ENCODE measurements around the gene TRIM59.

The TRIM59 gene

GRCh38 chr3:160449636-160450598, at the start of gene TRIM59:
TRIM59 (minus strand) TSS chr3:160449786; CDS start chr3:160439183, 10,603 bp downstream.
- peak; percentile 70 for DNase-seq

GRCh38 chr3:160498202-160498601, 48.6 kb upstream of the TRIM59 start:
- no peak for DNase-seq

- DNase-seq = no peak
Observed at GRCh38 chr3:160490166-160490565, 40.6 kb upstream of the TRIM59 start.

GRCh38 chr3:160486459-160486869, 36.9 kb upstream of the TRIM59 start:
- no peak for DNase-seq

- DNase-seq = no peak
Observed at GRCh38 chr3:160482796-160483195, 33.2 kb upstream of the TRIM59 start.

- no peak for DNase-seq
Observed at GRCh38 chr3:160481856-160482255, 32.3 kb upstream of the TRIM59 start.

- no peak for DNase-seq
Observed at GRCh38 chr3:160480931-160481330, 31.3 kb upstream of the TRIM59 start.

GRCh38 chr3:160479376-160479775, 29.8 kb upstream of the TRIM59 start:
- no peak for DNase-seq

GRCh38 chr3:160478338-160478737, 28.8 kb upstream of the TRIM59 start:
- DNase-seq = no peak

GRCh38 chr3:160477750-160478149, 28.2 kb upstream of the TRIM59 start:
- no peak for DNase-seq

GRCh38 chr3:160475884-160476283, 26.3 kb upstream of the TRIM59 start:
- DNase-seq = no peak

- no peak for DNase-seq
Observed at GRCh38 chr3:160475153-160475552, 25.6 kb upstream of the TRIM59 start.

- no peak for DNase-seq
Observed at GRCh38 chr3:160474416-160474838, 24.8 kb upstream of the TRIM59 start.

GRCh38 chr3:160473978-160474377, 24.4 kb upstream of the TRIM59 start:
- DNase-seq = no peak

GRCh38 chr3:160473221-160473620, 23.6 kb upstream of the TRIM59 start:
- DNase-seq = no peak

- DNase-seq = no peak
Observed at GRCh38 chr3:160472344-160472743, 22.8 kb upstream of the TRIM59 start.

- DNase-seq = no peak
Observed at GRCh38 chr3:160471892-160472291, 22.3 kb upstream of the TRIM59 start.

- DNase-seq = no peak
Observed at GRCh38 chr3:160470181-160470580, 20.6 kb upstream of the TRIM59 start.

GRCh38 chr3:160464971-160465370, 15.4 kb upstream of the TRIM59 start:
- DNase-seq = no peak

- no peak for DNase-seq
Observed at GRCh38 chr3:160464321-160464720, 14.7 kb upstream of the TRIM59 start.

GRCh38 chr3:160460033-160460432, 10.4 kb upstream of the TRIM59 start:
- DNase-seq = no peak

- no peak for DNase-seq
Observed at GRCh38 chr3:160459450-160459970, 9.9 kb upstream of the TRIM59 start.

- DNase-seq = no peak
Observed at GRCh38 chr3:160458151-160458550, 8.6 kb upstream of the TRIM59 start.

GRCh38 chr3:160455846-160456245, 6.3 kb upstream of the TRIM59 start:
- DNase-seq = no peak

Measured in KG1 (cell line).